Measurements from ENCODE around the gene MACROD1.

The MACROD1 gene

DNA sequence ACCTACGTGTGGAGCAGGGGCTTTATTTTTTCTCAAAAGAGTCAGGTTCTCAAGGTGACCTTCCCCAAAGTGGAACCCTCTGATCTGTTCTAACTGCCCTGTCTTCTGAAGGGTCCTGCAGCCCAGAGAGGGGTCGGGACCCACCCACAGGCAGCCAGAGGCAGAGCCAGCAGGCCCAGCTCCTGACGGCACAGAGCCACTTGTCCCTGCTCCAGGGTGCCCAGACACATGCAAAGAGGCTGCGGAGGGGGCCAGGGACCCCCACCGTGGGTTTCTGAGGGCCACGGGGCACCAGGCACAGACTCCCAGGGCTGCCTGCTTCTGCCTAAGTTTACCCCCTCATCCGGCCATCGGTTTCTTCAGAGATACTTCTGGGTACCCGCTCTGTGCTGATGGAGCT, 93.0 kb downstream of the MACROD1 start:
- Mint-ChIP-seq H3K36me3 (no peaks in the 10 kb centered on the region), H3K4me1 (peaks cover 5% of the 10 kb centered on the region), H3K27ac (no peak overlapping the region), H3K9me3 (no peaks in the 10 kb centered on the region), H3K4me3 (no peak overlapping the region), H3K27me3 (no peaks in the 10 kb centered on the region)

DNA sequence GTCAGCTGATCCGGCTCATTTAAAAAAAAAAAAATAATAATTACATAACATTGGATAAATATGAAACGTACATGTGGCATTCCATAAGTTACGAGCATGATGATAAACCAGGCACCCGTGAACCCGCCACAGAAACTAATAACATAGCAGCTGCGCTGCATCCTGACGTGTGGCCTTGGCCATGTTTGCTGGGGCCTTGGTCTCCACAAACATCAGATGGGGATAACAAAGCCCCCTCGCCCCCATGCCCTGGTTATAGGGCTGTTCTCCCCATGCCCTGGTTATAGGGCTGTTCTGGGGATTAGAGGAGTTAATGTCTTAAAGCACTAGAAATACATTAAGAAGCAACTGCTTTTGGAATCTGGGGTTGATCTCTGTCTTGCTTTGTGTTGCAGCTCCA, 93.5 kb downstream of the MACROD1 start:
- Mint-ChIP-seq H3K4me1 (peaks cover 5% of the 10 kb centered on the region), H3K27me3 (no peaks in the 10 kb centered on the region), H3K4me3 (no peak overlapping the region), H3K27ac (no peak overlapping the region), H3K9me3 (no peaks in the 10 kb centered on the region), H3K36me3 (no peaks in the 10 kb centered on the region)

DNA sequence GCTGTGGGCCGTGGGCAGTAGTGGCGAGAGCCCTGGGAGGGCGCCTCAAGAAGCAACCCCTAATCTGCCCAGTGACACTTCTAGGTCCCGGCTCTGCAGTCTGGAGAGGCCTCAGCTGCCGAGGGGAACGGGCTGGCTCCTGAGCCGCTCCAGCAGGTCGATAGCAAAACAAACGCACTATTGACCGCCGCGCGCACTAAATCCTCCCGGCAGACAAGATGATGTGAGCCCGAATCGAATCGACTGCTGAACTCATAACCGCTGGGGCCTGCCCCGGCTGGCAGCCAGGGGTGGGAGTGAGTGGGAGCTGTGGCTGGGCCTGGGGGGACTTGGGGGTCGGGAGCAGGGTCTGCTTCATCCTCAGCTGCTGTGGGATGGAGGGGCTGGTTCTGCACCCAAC, 94.1 kb downstream of the MACROD1 start:
- H3K36me3 Mint-ChIP-seq = no peaks in the 10 kb centered on the region
- H3K27me3 Mint-ChIP-seq = no peaks in the 10 kb centered on the region
- H3K4me1 Mint-ChIP-seq = peaks cover 5% of the 10 kb centered on the region
- H3K9me3 Mint-ChIP-seq = no peaks in the 10 kb centered on the region
- H3K27ac Mint-ChIP-seq = no peak overlapping the region
- no peak overlapping the region for H3K4me3 Mint-ChIP-seq

DNA sequence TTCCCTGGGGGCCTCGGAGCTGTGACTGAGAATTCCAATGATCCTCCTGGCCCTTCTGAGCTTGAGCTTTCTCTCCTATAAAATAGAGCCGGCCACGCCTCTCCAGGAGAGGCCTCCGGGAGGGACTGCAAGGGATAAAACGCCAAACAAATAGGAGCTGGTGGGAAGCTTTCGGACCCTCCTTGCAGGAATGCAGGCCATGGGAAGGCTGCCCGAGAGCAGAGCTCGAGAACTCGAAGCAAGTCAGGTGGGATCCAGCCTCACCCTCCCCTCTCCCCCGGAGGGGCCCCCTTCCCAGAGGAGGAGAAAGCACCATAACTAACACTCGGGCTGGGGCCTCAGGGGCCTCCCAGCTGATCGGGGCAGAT, 95.6 kb downstream of the MACROD1 start:
- Mint-ChIP-seq H3K36me3 (no peaks in the 10 kb centered on the region), H3K4me1 (peaks cover 5% of the 10 kb centered on the region), H3K27me3 (no peaks in the 10 kb centered on the region), H3K27ac (no peak overlapping the region), H3K4me3 (no peak overlapping the region), H3K9me3 (no peaks in the 10 kb centered on the region)

DNA sequence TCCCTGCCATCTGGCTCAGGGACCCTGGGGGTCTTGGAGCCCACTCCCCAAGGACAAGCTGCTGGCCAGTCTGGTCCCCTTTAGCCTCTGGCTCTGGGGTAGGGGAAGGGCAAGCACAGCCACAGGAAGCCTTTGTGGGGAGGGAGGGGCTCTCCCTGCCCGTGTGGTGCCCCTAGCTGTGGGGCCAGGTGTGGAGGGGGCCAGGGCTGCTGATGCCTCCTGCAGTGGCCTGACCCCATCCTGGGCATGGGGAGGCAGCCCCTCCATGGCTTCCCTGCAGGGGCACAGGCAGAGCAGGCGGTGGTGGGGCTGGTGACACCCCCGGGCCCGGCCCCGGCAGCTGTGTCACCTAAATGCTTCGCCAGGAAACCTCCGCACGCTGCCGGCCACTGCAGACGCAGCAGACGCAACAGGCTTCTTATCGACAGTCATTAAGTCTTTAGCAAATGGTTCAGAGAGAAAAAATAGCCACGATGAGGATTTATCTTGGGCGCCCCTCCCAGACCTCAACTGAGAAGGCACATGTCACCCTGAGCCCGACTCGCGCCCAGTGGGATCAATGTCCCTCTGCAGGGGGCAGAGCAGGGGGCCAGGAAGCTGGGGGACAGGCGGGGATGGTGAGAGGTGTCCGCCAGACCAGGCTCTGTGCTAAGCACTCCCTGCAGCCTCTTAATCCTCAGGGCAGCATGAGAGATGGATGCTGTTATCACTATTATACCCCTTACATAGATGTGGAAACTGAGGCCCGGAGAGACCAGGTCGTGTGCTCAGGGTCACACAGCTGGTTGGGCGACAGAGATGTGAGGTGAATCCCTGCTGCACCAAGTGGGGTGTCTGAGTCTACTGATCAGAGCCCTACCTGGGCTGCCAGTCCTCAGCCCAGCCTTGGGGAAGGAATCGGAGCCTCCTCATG, 96.3 kb downstream of the MACROD1 start:
- peaks cover 5% of the 10 kb centered on the region for H3K4me1 Mint-ChIP-seq
- H3K27me3 Mint-ChIP-seq = no peaks in the 10 kb centered on the region
- no peaks in the 10 kb centered on the region for H3K36me3 Mint-ChIP-seq
- no peak overlapping the region for H3K27ac Mint-ChIP-seq
- H3K4me3 Mint-ChIP-seq = no peak overlapping the region
- no peaks in the 10 kb centered on the region for H3K9me3 Mint-ChIP-seq

DNA sequence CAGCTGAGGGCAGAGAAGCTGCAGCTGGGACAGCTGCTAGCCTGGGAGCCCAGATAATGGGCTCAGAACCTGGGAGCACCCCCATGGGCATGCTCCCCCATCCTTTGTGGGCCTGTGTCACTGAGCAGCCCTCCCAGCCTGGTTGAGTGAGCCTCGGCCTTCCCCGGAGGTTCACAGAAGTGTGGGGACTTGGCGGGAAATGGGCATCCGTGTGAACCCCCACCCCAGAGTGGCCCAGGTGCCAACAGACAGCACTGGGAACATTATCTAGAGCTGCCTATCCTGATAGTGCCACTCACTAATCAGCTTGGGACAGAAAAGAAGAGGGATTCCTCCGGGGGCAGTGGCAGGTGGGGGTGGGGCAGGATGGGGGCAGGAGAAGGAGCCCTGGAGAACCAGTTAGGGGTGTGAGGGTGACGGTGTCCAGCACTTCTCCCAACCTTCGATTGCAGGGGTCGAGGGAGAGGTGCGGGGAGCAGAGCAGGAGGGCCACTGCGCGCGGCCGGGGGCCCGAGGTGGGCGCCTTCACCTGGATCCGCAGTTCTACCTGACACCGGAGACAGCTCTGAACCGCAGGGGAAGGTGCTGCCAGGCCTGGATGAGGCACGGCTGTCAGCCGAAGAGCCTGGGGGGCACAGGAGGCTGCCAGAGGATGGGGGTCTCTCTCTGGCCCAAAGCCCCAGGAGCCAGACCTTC, 97.1 kb downstream of the MACROD1 start:
- Mint-ChIP-seq H3K36me3 (no peaks in the 10 kb centered on the region), H3K27ac (no peak overlapping the region), H3K4me3 (no peak overlapping the region), H3K27me3 (peaks cover 1% of the 10 kb centered on the region), H3K9me3 (no peaks in the 10 kb centered on the region), H3K4me1 (no peaks in the 10 kb centered on the region)

DNA sequence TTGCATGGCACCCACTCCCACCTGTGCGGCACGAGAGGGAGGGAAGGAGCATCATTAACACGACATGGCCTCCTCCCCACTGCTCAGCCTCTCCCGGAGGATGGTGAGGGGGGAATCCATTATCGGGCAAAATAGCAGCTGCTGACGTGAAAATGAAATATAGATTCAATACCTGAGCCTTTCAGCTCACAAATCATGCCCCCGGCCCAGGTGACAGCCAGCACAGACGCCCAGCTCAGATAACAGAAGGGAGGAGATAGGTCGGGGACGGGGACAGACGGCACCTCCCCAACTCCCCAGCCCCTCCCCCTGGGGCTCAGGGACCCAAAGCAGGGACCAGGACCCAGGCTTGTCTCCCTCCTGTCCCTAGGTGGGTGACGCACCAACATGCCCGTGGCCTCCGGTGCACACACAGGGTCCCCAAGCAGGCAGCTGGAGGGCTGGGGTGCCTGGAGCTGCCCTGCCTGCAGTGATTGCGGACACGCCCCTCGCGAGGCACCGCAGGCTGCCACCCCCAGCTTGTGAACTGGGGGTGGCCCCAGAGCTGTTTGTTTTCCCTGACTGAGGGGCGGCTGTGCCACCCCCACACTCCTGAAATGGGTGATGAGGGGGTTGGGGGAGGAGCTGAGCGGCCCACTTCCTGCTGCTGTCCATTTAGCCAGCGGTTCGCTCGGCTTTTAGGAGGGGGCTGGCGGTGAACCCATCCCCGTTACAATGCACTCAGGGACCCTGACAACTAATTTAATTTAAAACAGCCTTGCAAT, 98.5 kb downstream of the MACROD1 start:
- Mint-ChIP-seq H3K27ac (no peak overlapping the region), H3K4me3 (no peak overlapping the region), H3K27me3 (peaks cover 6% of the 10 kb centered on the region), H3K9me3 (no peaks in the 10 kb centered on the region), H3K4me1 (no peaks in the 10 kb centered on the region), H3K36me3 (no peaks in the 10 kb centered on the region)

DNA sequence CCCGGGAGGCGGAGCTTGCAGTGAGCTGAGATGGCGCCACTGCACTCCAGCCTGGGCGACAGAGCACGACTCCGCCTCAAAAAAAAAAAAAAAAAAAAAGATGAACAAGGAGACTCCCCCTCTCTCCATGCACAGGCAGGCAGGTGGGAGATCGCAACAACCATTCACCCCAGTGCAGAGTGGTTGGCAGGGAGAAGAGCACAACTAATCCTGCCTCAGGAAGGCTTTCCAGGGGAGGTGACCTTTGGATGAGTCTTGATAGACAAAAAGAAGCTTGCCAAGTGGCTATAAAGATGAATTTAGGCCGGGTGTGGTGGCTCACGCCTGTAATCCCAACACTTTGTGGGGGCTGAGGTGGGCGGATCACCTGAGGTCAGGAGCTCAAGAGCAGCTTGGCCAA, 100.2 kb downstream of the MACROD1 start:
- Mint-ChIP-seq H3K9me3 (no peaks in the 10 kb centered on the region), H3K36me3 (no peaks in the 10 kb centered on the region), H3K27ac (no peak overlapping the region), H3K4me3 (no peak overlapping the region), H3K27me3 (peaks cover 10% of the 10 kb centered on the region), H3K4me1 (peaks cover 6% of the 10 kb centered on the region)

DNA sequence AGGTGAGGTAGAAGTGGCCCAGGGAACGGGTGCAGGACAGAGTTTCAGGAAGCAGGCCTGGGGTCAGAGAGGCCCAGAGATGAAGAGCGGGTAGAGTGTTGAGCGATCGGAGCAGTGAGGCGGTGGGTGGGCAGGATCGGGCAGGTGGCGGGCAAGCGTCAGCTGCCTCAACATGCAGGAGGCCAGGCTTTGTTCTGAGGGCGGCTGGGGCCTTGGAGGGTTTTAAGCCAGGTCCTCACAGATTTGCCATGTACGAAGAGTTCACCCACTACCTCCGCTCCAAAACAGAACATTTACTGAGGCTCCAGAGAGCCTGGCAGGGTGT, 100.8 kb downstream of the MACROD1 start:
- H3K9me3 Mint-ChIP-seq = no peaks in the 10 kb centered on the region

DNA sequence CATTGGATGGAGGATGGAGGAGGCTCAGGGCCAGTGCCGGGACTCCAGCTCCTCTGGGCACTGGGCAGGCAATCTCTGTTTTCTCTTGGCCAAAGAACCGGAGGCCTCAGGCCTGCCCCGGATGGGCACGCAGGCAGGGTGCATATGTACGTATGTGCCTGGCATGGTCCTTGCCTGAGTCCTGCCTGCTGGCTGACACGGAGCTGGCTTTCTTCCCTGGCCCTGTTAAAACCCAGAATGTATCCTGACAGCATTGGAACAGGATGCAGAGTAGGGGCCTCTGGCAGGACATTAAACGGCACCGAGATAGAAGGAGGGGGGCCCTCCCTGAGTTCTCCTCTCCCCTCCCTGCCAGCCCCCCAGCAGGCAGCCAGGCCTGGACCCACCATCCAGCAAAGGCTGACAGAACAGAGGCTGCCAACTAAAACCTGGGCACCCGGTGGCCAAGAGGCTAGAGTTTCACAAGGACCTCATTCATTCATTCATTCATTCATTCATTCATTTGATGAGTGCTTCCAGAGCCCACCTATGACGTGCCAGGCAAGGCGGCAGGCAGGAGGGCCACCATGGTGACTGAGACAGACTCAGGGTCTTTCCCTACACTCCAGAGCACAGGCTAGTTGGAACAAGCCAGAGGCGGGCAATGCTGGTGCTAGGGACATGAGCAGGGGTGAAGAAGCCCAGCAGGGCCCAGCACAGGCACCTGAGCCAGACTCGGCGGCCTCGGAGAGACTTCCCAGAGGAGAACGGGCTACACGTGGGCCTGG, 101.4 kb downstream of the MACROD1 start:
- H3K27me3 Mint-ChIP-seq = peaks cover 10% of the 10 kb centered on the region
- no peaks in the 10 kb centered on the region for H3K9me3 Mint-ChIP-seq
- H3K4me1 Mint-ChIP-seq = peaks cover 6% of the 10 kb centered on the region
- no peak overlapping the region for H3K4me3 Mint-ChIP-seq
- H3K36me3 Mint-ChIP-seq = no peaks in the 10 kb centered on the region
- no peak overlapping the region for H3K27ac Mint-ChIP-seq

More for the DNA sequence above, 100.8 kb downstream of the MACROD1 start:
- H3K4me1 Mint-ChIP-seq = peaks cover 6% of the 10 kb centered on the region
- no peaks in the 10 kb centered on the region for H3K36me3 Mint-ChIP-seq
- H3K27ac Mint-ChIP-seq = no peak overlapping the region
- peaks cover 10% of the 10 kb centered on the region for H3K27me3 Mint-ChIP-seq
- no peak overlapping the region for H3K4me3 Mint-ChIP-seq

DNA sequence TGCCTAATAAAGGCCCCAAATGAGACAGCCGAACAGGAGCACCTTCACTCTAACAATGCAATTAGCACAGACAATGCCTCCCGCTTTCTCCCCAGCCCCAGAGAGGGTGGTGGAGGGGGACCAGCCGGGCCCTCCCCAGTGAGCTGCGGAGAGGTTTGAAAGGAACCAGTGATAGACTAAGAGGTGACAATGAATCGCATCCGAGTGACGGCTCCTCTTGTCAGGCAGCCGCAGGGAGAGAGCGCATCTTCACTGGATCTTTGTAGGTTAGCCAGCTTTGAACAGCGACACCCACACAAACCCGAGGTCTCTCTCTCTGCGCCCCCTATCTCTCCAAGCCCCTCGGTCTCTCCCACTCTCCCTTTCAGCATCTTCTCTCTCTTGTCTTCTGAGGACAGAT, 102.1 kb downstream of the MACROD1 start:
- Mint-ChIP-seq H3K4me1 (peaks cover 6% of the 10 kb centered on the region), H3K36me3 (no peaks in the 10 kb centered on the region), H3K9me3 (no peaks in the 10 kb centered on the region), H3K27me3 (peaks cover 10% of the 10 kb centered on the region), H3K4me3 (no peak overlapping the region), H3K27ac (no peak overlapping the region)

DNA sequence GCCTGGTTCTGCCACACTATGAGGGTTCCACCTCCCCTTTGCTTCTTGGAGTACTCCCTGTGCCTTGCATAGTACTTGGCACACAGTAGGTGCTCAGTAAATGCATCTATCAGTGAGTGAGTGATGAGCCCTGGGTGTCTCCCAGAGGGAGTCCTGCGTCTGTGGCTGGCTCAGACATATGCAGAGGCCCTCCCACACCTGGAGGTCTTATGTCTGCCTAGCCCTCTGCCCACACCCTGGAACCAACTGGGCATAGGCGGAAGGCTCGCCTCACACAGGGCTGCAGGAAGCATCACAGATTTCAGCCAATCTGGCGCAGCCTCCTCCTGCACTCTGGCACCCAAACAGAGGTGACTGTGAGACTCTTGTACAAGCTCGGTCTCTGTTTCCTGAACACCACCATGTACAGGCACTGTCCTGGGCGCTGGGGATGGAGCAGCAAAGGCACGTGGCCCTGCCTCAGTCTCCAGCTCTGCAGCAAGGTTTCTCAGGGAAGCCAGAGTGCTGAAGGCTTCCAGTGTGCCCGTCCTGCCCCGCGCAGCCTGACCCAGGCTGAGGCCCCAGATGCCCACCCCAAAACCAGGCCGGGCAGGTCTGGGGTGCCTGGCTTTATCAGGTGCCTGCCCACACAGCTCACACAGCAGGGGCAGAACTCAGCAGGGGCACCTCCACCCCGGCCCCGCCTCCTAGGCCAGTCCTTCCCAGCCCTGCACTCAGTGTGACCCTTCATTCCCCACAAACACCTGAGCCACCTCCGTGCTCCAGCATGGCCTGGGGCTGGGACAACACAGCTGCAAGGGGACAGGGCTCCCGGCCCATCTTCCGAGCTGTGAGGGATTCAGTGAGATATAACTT, 103.5 kb downstream of the MACROD1 start:
- peaks cover 6% of the 10 kb centered on the region for H3K4me1 Mint-ChIP-seq
- H3K9me3 Mint-ChIP-seq = no peaks in the 10 kb centered on the region
- peak overlapping the region; percentile 36 for H3K4me3 Mint-ChIP-seq
- H3K27ac Mint-ChIP-seq = no peak overlapping the region
- peaks cover 10% of the 10 kb centered on the region for H3K27me3 Mint-ChIP-seq
- H3K36me3 Mint-ChIP-seq = no peaks in the 10 kb centered on the region

DNA sequence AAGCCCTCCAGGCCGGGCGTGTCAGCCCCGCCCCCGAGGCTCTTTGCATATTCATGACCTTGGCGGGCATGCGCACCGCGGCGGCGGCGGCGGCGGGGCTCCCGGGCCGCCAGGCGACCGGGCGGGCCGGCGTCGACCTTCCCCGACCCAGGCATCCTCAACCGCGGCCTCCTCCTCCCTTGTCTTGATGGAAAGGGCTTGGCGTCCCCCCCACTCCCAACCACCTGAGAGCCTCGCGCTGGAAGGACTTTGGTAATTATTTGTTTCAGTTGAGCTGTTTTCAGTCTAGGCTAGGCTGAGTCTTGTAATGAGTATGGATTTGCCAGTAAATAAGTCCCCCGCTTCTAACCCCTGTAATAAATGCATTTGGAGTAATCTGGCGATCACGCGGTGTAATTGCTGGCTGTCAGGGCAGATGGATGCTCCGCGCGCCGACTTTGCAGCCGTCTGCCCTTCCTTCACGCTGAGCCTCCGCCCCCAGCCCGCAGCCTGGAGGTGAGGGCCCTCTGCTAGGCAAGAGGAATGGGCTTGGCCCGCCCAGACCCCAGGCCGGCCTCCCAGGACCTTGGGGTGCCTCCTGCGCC, 105.0 kb downstream of the MACROD1 start:
- Mint-ChIP-seq H3K4me3 (peak overlapping the region; percentile 80), H3K27ac (no peak overlapping the region), H3K4me1 (peaks cover 6% of the 10 kb centered on the region), H3K36me3 (no peaks in the 10 kb centered on the region), H3K27me3 (peaks cover 10% of the 10 kb centered on the region), H3K9me3 (no peaks in the 10 kb centered on the region)

DNA sequence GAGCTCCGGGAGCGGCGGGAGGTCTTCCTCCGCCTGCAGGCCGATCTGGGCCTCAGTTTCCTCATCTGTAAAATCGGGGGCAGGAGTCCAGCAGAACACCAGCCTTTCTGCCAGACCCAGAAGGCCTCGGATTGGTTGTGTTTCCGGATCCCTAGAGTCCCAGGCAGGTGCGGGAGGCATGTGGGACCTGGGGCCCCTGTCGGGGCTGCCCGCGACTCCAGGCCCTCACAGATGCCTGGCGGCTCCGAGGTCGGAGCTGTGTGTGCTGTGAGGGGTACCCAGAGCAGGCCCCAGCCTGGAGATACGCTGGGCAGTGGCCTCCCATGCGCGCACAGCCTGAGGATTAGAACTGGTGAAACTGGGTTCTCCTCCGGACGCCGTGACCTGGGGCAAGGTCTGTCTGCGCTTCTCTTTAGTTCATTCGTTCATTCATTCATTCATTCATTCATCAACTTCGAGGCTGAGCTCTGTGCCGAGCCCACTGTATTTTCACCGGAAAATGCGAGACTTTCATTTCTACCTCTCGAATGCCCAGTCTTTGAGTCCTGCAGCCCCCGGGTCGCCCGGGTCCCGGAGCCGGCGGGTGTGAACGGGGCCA, 105.6 kb downstream of the MACROD1 start:
- Mint-ChIP-seq H3K9me3 (no peaks in the 10 kb centered on the region), H3K4me1 (peaks cover 6% of the 10 kb centered on the region), H3K27ac (no peak overlapping the region), H3K4me3 (peak overlapping the region; percentile 51), H3K36me3 (no peaks in the 10 kb centered on the region), H3K27me3 (peaks cover 10% of the 10 kb centered on the region)
